HepG2 (cell line): ENCODE data around the gene VSNL1. TPM values are rescaled to one million over a fixed set of nuclear protein-coding genes. Genes with fewer than 3 reads are reported as not detected.

Experiments
- ATF7-NPFF ChIP-seq: sonication (generic); formaldehyde crosslinking; IDR thresholded peaks from 2 replicates; pipeline ENCODE4 v1.8.1; 2023; ENCODE audit warnings: mild to moderate bottlenecking, low read depth, missing genetic modification reagents, moderate library complexity
- ETV5 ChIP-seq: IDR thresholded peaks from 2 replicates; pipeline ENCODE4 v1.6.1; 2018; ENCODE audit warnings: missing biosample characterization, missing genetic modification reagents, inconsistent platforms, borderline replicate concordance
- GLMP ChIP-seq: sonication (generic); formaldehyde crosslinking; IDR thresholded peaks from 2 replicates; pipeline ENCODE4 v1.9.0; 2021; ENCODE audit warnings: missing genetic modification reagents, mild to moderate bottlenecking, borderline replicate concordance
- NAIF1 ChIP-seq: sonication (generic); formaldehyde crosslinking; IDR thresholded peaks from 2 replicates; pipeline ENCODE4 v1.5.0; 2020; ENCODE audit warnings: mild to moderate bottlenecking, missing genetic modification reagents, borderline replicate concordance
- NFATC3 ChIP-seq: sonication (generic); formaldehyde crosslinking; IDR thresholded peaks from 2 replicates; pipeline ENCODE4 v1.5.1; 2020; ENCODE audit warnings: mild to moderate bottlenecking, missing genetic modification reagents
- RARG ChIP-seq: sonication (generic); formaldehyde crosslinking; IDR thresholded peaks from 2 replicates; pipeline ENCODE4 v1.4.0; 2020; ENCODE audit warnings: low read depth, mild to moderate bottlenecking, missing genetic modification reagents
- SKIL ChIP-seq: sonication (generic); formaldehyde crosslinking; IDR thresholded peaks from 2 replicates; pipeline ENCODE4 v1.8.0; 2022; ENCODE audit warnings: missing genetic modification reagents, mild to moderate bottlenecking, moderate library complexity, borderline replicate concordance
- ZNF101 ChIP-seq: sonication (generic); formaldehyde crosslinking; IDR thresholded peaks from 2 replicates; pipeline ENCODE4 v1.4.0; 2020; ENCODE audit warnings: mild to moderate bottlenecking, low read depth, missing genetic modification reagents, borderline replicate concordance
- ZNF235 ChIP-seq: sonication (generic); formaldehyde crosslinking; IDR thresholded peaks from 2 replicates; pipeline ENCODE4 v1.8.1; 2023; ENCODE audit warnings: mild to moderate bottlenecking, missing genetic modification reagents, borderline replicate concordance
- ZNF432 ChIP-seq: sonication (generic); formaldehyde crosslinking; IDR thresholded peaks from 2 replicates; pipeline ENCODE4 v1.5.0; 2020; ENCODE audit warnings: missing genetic modification reagents, mild to moderate bottlenecking, borderline replicate concordance
- ZNF768 ChIP-seq: sonication (generic); formaldehyde crosslinking; IDR thresholded peaks from 2 replicates; pipeline ENCODE4 v1.4.0; 2020; ENCODE audit warnings: missing genetic modification reagents
- ZSCAN22 ChIP-seq: sonication (generic); formaldehyde crosslinking; IDR thresholded peaks from 2 replicates; pipeline ENCODE4 v1.4.0; 2020; ENCODE audit warnings: mild to moderate bottlenecking, missing genetic modification reagents
- polyA plus RNA-seq, 8 experiments: library from polyadenylated mRNA; depleted of rRNA in 3 of 8; stranded (reverse) in 7 of 8; unstranded in 1 of 8; fragments of >200 nt; fragmentation: Illumina TruSeq in 4 of 8; extraction: Trizol in 4 of 8; gene quantifications; 2 replicates each; pipeline versions ENCODE4 v1.2.1 to v1.2.3, GENCODE V29; 2011 to 2016; ENCODE audit warnings: low read depth in 4 of 8, missing spikeins in 1 of 8, mixed read lengths in 1 of 8; ENCODE audit not compliant: insufficient read depth in 1 of 8
- total RNA-seq, 5 experiments: library from RNA; depleted of rRNA; stranded (reverse); fragments of >200 nt; fragmentation: Illumina TruSeq; extraction: Trizol; gene quantifications; 2 replicates each; pipeline ENCODE4 v1.2.3, GENCODE V29; 2016; ENCODE audit warnings: low read depth in 1 of 5
- TF ChIP-seq, protein P1 (sequence below): sonication (generic); formaldehyde crosslinking; IDR thresholded peaks from 2 replicates; pipeline ENCODE4 v1.4.0; 2020; ENCODE audit warnings: missing genetic modification reagents, borderline replicate concordance
- TF ChIP-seq, protein P2 (sequence below): sonication (generic); formaldehyde crosslinking; IDR thresholded peaks from 2 replicates; pipeline ENCODE4 v1.8.0; 2023; ENCODE audit warnings: mild to moderate bottlenecking, missing genetic modification reagents
- TF ChIP-seq, protein P3 (sequence below): sonication (generic); formaldehyde crosslinking; IDR thresholded peaks from 2 replicates; pipeline ENCODE4 v1.4.0; 2020; ENCODE audit warnings: mild to moderate bottlenecking, missing genetic modification reagents, borderline replicate concordance

Gene VSNL1
- total and polyA plus RNA-seq, 2 of the 13 experiments (the other 11 are each of a cell fraction or from before 2014, with no cell fraction given) = 63.2 to 95.9 TPM

DNA sequence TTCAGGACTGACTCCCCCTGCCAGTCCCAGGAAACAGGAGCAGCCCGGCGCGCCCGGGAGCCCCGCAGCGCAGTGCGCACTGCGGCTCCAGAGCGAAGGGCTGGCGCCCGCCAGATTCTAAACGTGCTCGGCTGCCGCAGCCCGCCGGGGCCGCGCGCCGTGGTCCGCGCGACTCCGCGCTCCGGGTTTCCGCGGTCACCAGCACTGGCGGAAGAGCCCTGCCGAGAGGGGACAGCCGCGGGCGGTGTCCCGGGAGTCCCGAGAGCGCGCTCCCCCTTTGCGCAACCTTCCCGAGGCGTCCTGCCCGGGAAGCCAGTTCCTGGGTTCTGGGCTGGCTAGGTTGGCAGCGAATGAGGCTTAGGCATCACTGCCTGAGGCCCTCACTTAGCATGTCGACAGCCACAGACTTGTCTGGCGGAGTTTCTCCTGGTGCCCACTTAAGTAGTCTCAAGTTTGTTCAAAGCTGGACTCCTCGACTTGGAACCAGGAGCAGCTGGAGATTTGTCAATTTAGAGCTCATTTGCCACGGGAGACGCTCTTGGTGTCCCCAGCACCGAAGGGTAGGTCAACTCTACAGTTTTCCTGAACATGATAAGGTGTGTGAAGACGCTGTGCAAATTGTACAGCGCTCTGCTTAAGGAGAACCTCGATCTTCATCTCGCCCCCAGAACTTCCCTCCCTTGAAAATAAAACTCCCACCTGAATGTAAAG lies 1.5 kb upstream of the VSNL1 start (continued):
- TF ChIP-seq ZNF235 (CRISPR knock-in tag) = 0 out of 2 replicates have a peak, but pooled peaks have one; percentile 27
- peak; percentile 89; the same call in 1 of the 2 replicates for TF ChIP-seq ZNF768 (CRISPR knock-in tag)
- TF ChIP-seq, protein P1, sequence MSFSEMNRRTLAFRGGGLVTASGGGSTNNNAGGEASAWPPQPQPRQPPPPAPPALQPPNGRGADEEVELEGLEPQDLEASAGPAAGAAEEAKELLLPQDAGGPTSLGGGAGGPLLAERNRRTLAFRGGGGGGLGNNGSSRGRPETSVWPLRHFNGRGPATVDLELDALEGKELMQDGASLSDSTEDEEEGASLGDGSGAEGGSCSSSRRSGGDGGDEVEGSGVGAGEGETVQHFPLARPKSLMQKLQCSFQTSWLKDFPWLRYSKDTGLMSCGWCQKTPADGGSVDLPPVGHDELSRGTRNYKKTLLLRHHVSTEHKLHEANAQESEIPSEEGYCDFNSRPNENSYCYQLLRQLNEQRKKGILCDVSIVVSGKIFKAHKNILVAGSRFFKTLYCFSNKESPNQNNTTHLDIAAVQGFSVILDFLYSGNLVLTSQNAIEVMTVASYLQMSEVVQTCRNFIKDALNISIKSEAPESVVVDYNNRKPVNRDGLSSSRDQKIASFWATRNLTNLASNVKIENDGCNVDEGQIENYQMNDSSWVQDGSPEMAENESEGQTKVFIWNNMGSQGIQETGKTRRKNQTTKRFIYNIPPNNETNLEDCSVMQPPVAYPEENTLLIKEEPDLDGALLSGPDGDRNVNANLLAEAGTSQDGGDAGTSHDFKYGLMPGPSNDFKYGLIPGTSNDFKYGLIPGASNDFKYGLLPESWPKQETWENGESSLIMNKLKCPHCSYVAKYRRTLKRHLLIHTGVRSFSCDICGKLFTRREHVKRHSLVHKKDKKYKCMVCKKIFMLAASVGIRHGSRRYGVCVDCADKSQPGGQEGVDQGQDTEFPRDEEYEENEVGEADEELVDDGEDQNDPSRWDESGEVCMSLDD (CRISPR knock-in tag) = peak; percentile 94
- TF ChIP-seq NAIF1 (CRISPR knock-in tag) = peak; percentile 59; the same call in 1 of the 2 replicates
- TF ChIP-seq RARG (CRISPR knock-in tag) = 0 out of 2 replicates have a peak, but pooled peaks have one; percentile 11
- TF ChIP-seq GLMP (CRISPR knock-in tag) = no peak
- peak; percentile 63; the same call in 1 of the 2 replicates for TF ChIP-seq SKIL
- TF ChIP-seq, protein P2, sequence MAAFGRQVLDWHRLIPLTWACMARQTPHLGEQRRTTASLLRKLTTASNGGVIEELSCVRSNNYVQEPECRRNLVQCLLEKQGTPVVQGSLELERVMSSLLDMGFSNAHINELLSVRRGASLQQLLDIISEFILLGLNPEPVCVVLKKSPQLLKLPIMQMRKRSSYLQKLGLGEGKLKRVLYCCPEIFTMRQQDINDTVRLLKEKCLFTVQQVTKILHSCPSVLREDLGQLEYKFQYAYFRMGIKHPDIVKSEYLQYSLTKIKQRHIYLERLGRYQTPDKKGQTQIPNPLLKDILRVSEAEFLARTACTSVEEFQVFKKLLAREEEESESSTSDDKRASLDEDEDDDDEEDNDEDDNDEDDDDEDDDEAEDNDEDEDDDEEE (CRISPR knock-in tag) = peak; percentile 58; the same call in 1 of the 2 replicates
- TF ChIP-seq ATF7-NPFF (CRISPR knock-in tag) = peak; percentile 97
- TF ChIP-seq NFATC3 (CRISPR knock-in tag) = 0 out of 2 replicates have a peak, but pooled peaks have one; percentile 45
- no peak for TF ChIP-seq ZNF432 (CRISPR knock-in tag)
- TF ChIP-seq ZNF101 = no peak
- peak; percentile 67; the same call in 1 of the 2 replicates for TF ChIP-seq ETV5 (CRISPR knock-in tag)
- TF ChIP-seq, protein P3, sequence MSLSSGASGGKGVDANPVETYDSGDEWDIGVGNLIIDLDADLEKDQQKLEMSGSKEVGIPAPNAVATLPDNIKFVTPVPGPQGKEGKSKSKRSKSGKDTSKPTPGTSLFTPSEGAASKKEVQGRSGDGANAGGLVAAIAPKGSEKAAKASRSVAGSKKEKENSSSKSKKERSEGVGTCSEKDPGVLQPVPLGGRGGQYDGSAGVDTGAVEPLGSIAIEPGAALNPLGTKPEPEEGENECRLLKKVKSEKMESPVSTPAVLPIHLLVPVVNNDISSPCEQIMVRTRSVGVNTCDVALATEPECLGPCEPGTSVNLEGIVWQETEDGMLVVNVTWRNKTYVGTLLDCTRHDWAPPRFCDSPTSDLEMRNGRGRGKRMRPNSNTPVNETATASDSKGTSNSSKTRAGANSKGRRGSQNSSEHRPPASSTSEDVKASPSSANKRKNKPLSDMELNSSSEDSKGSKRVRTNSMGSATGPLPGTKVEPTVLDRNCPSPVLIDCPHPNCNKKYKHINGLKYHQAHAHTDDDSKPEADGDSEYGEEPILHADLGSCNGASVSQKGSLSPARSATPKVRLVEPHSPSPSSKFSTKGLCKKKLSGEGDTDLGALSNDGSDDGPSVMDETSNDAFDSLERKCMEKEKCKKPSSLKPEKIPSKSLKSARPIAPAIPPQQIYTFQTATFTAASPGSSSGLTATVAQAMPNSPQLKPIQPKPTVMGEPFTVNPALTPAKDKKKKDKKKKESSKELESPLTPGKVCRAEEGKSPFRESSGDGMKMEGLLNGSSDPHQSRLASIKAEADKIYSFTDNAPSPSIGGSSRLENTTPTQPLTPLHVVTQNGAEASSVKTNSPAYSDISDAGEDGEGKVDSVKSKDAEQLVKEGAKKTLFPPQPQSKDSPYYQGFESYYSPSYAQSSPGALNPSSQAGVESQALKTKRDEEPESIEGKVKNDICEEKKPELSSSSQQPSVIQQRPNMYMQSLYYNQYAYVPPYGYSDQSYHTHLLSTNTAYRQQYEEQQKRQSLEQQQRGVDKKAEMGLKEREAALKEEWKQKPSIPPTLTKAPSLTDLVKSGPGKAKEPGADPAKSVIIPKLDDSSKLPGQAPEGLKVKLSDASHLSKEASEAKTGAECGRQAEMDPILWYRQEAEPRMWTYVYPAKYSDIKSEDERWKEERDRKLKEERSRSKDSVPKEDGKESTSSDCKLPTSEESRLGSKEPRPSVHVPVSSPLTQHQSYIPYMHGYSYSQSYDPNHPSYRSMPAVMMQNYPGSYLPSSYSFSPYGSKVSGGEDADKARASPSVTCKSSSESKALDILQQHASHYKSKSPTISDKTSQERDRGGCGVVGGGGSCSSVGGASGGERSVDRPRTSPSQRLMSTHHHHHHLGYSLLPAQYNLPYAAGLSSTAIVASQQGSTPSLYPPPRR (CRISPR knock-in tag) = peak; percentile 61; the same call in 1 of the 2 replicates
- no peak for TF ChIP-seq ZSCAN22 (CRISPR knock-in tag)
